PC-3 (cell line): ENCODE data around the gene MYO5B. TPM values are rescaled to one million over a fixed set of nuclear protein-coding genes. Genes with fewer than 3 reads are reported as not detected.

ENCODE experiments used
- ATAC-seq: fragments of 200-7000 bp; cut with Tn5 transposase; 2 replicates; pipeline ENCODE4 v1.9.1; 2020; ENCODE audit warnings: mild to moderate bottlenecking, moderate library complexity
- BruUV-seq: library from RNA; stranded (reverse); fragments of 400-500 nt; replicated peaks from 2 replicates; lab custom pipeline; 2021; lab: Mats Ljungman, UMichigan
- CTCF ChIA-PET: fragments of 300-600 bp; sonication (Branson Sonifier 250); formaldehyde crosslinking; loops from one replicate; lab custom pipeline; 2022; ENCODE audit warnings: antibody characterized with exemption; lab: Charles Lee
- POLR2A ChIA-PET: fragments of 300-600 bp; sonication (Branson Sonifier 250); formaldehyde crosslinking; loops from one replicate; lab custom pipeline; 2022; ENCODE audit warnings: antibody characterized with exemption; ENCODE audit not compliant: unreplicated experiment; lab: Charles Lee
- DNase-seq: peaks from one replicate; pipeline ENCODE4 v3.0.0-alpha.2; 2015
- H2AFZ ChIP-seq: fragments of 300-600 bp; sonication (generic); 2 replicates; pipeline ENCODE4 v1.6.0; 2016; ENCODE audit warnings: antibody characterized with exemption, low read length
- H3F3A ChIP-seq: fragments of 300-600 bp; sonication (generic); one replicate; pipeline ENCODE4 v1.6.0; 2017; ENCODE audit warnings: antibody characterized with exemption, low read length, control low read depth, mild to moderate bottlenecking; ENCODE audit not compliant: unreplicated experiment
- H3K27ac ChIP-seq: fragments of 300-600 bp; sonication (generic); 2 replicates; pipeline ENCODE4 v1.5.1; 2016; ENCODE audit warnings: mild to moderate bottlenecking, low read length
- H3K27me3 ChIP-seq: fragments of 300-600 bp; sonication (generic); 2 replicates; pipeline ENCODE4 v1.6.1; 2016; ENCODE audit warnings: low read length, mixed read lengths
- H3K36me3 ChIP-seq: fragments of 300-600 bp; sonication (generic); 2 replicates; pipeline ENCODE4 v1.6.1; 2016; ENCODE audit warnings: low read depth, mixed run types, low read length, mixed read lengths
- H3K4me1 ChIP-seq: fragments of 300-600 bp; sonication (generic); 2 replicates; pipeline ENCODE4 v1.5.1; 2016; ENCODE audit warnings: low read length; ENCODE audit not compliant: insufficient read depth
- H3K4me2 ChIP-seq: fragments of 300-600 bp; sonication (generic); 2 replicates; pipeline ENCODE4 v1.6.0; 2016; ENCODE audit warnings: low read length
- H3K4me3 ChIP-seq: fragments of 300-600 bp; sonication (generic); 2 replicates; pipeline ENCODE4 v1.5.1; 2016; ENCODE audit warnings: mild to moderate bottlenecking, low read length, mixed read lengths
- H3K79me2 ChIP-seq: fragments of 300-600 bp; sonication (generic); 2 replicates; pipeline ENCODE4 v1.6.1; 2017; ENCODE audit warnings: low read length, mixed read lengths
- H3K9ac ChIP-seq: fragments of 300-600 bp; sonication (generic); 2 replicates; pipeline ENCODE4 v1.6.0; 2016; ENCODE audit warnings: mild to moderate bottlenecking, low read length
- H3K9me2 ChIP-seq: fragments of 300-600 bp; sonication (generic); replicated peaks from 2 replicates; pipeline ENCODE4 v1.6.1; 2016; ENCODE audit warnings: mixed run types, low read length, mixed read lengths
- H3K9me3 ChIP-seq: fragments of 300-600 bp; sonication (generic); 2 replicates; pipeline ENCODE4 v1.6.1; 2016; ENCODE audit warnings: low read length, mixed read lengths
- H4K20me1 ChIP-seq: fragments of 300-600 bp; sonication (generic); 2 replicates; pipeline ENCODE4 v1.6.1; 2016; ENCODE audit warnings: low read length, mixed read lengths
- EZH2 ChIP-seq: fragments of 300-600 bp; sonication (generic); IDR thresholded peaks from one replicate; pipeline ENCODE4 v1.6.1; 2017; ENCODE audit warnings: antibody characterized with exemption, mild to moderate bottlenecking, low read length; ENCODE audit not compliant: unreplicated experiment
- EZH2phosphoT487 ChIP-seq: fragments of 300-600 bp; sonication (generic); IDR thresholded peaks from 2 replicates; pipeline ENCODE4 v1.6.1; 2018; ENCODE audit warnings: mild to moderate bottlenecking, antibody characterized with exemption, low read length, borderline replicate concordance
- intact Hi-C: fragments of 100-400 bp; cut with micrococcal nuclease; formaldehyde crosslinking; loops from 2 replicates; pipeline ENCODE4 v1.9.0; 2023
- total RNA-seq: library from RNA; depleted of rRNA; stranded (reverse); fragments of >200 nt; gene quantifications from 2 replicates; pipeline ENCODE4 v1.2.3, GENCODE V29; 2014
- TF ChIP-seq, protein P1 (sequence below): fragments of 300-600 bp; sonication (generic); conservative IDR thresholded peaks from 2 replicates; pipeline ENCODE4 v1.5.1; 2017; ENCODE audit warnings: antibody characterized with exemption, low read depth, mild to moderate bottlenecking, low read length

Gene MYO5B
- total RNA-seq, 1 experiment from 2014 or later, result 10.7 TPM

DNA sequence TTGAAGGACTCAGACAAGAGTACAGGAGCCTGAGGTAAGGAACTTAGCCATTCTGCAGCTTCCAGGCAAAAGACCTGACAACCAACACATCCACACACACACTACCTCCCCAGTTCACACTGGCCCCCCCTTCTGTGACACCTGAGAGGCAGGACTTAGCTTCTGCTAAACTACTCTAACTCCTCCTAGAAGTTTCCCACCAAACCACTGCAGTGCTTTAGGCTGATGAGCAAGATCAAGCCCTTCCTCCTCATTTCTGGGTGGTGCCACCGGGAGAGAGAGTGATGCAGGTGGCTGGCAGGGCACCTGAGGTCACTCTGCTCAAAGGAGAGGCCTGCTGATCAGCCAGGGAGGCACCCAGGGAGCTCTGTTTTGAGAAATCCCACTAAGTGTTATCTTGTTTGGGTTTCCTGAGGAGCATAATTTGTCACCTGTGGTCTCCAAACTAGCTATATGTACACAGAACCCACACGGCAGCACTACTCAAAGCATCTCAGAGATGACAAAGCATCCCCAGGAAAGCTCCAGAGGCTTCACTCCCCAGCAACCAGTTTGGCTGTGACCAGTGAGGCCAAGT lies 188.4 kb downstream of the MYO5B start:
- CTCF ChIA-PET, result no interaction called here
- H3K9me3 ChIP-seq, result no peaks in the 10 kb centered on the region
- no peak for DNase-seq

DNA sequence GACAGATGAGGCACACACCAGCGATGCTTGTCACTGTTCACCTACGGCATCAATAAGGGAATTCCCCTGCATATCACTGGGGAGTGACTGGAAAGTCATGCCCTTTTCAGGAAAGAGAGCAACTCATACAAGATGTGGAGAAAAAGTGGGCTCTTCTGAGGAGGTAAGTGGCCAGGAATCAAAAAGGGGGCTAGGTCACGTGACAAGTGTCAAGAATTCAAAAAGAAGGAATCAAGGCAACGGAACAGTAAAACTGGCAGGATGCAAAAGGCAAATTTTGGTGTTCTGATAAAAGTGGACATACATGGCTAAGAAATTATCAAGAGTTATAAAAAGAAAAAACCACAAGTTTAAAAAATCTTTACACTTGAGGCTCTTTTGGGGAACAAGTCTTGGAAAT lies 190.9 kb downstream of the MYO5B start:
- no peaks in the 10 kb centered on the region for H3K9me3 ChIP-seq
- no peaks in the 10 kb centered on the region for H3K79me2 ChIP-seq
- no peak for TF ChIP-seq EZH2
- no peak for TF ChIP-seq EZH2phosphoT487
- TF ChIP-seq, protein P1, sequence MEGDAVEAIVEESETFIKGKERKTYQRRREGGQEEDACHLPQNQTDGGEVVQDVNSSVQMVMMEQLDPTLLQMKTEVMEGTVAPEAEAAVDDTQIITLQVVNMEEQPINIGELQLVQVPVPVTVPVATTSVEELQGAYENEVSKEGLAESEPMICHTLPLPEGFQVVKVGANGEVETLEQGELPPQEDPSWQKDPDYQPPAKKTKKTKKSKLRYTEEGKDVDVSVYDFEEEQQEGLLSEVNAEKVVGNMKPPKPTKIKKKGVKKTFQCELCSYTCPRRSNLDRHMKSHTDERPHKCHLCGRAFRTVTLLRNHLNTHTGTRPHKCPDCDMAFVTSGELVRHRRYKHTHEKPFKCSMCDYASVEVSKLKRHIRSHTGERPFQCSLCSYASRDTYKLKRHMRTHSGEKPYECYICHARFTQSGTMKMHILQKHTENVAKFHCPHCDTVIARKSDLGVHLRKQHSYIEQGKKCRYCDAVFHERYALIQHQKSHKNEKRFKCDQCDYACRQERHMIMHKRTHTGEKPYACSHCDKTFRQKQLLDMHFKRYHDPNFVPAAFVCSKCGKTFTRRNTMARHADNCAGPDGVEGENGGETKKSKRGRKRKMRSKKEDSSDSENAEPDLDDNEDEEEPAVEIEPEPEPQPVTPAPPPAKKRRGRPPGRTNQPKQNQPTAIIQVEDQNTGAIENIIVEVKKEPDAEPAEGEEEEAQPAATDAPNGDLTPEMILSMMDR, result no peak
- POLR2A ChIA-PET, result no interaction called here
- CTCF ChIA-PET, result no interaction called here
- no peak for DNase-seq
- H3K36me3 ChIP-seq, result no peaks in the 10 kb centered on the region
- intact Hi-C loops, result no loop called here
- no TSS peak for BruUV-seq
- H3K9ac ChIP-seq, result no peak overlapping the region
- no peak for ATAC-seq
- no peaks in the 10 kb centered on the region for H4K20me1 ChIP-seq
- H3K27me3 ChIP-seq, result no peaks in the 10 kb centered on the region
- no peak overlapping the region for H3K4me2 ChIP-seq
- H3F3A ChIP-seq, result no peaks in the 10 kb centered on the region
- no peak overlapping the region for H2AFZ ChIP-seq
- no peak overlapping the region for H3K27ac ChIP-seq
- no peak overlapping the region for H3K4me3 ChIP-seq
- H3K4me1 ChIP-seq, result no peaks in the 10 kb centered on the region
- H3K9me2 ChIP-seq, result no peaks in the 10 kb centered on the region

More for the DNA sequence above, 188.4 kb downstream of the MYO5B start:
- Histone ChIP-seq H3F3A (no peaks in the 10 kb centered on the region), H3K36me3 (no peaks in the 10 kb centered on the region), H3K79me2 (no peaks in the 10 kb centered on the region), H3K27ac (no peak overlapping the region), H3K4me1 (peaks cover 4% of the 10 kb centered on the region), H3K27me3 (no peaks in the 10 kb centered on the region), H3K4me2 (no peak overlapping the region), H3K4me3 (no peak overlapping the region), H3K9ac (no peak overlapping the region), H2AFZ (no peak overlapping the region), H4K20me1 (no peaks in the 10 kb centered on the region), H3K9me2 (no peaks in the 10 kb centered on the region)
- BruUV-seq, result no TSS peak
- POLR2A ChIA-PET, result no interaction called here
- ATAC-seq, result no peak
- TF ChIP-seq EZH2 (no peak), EZH2phosphoT487 (no peak)
- TF ChIP-seq, protein P1, result no peak
- intact Hi-C loops, result no loop called here

DNA sequence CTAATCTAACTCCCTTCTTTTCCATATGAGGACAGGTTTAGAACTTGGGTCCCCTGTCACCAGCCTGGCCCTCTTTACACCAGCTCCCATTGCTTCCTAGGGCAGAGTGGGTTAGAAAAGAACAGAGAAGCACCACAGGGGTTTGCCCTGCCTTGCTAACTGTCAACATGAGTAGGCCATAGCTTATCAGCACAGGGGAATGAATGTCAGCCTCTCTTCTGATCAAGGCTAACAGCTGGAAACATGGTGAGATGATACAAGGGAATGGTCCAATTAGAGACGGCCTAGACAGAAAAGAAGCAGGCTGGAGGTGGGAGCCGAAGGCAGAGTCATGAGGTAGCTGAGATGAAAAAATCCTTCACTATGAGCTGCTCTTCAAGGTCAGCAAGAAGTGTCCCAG lies 192.2 kb downstream of the MYO5B start:
- Histone ChIP-seq H4K20me1 (no peaks in the 10 kb centered on the region), H3K4me2 (no peak overlapping the region), H3K4me1 (no peaks in the 10 kb centered on the region), H3K36me3 (no peaks in the 10 kb centered on the region), H3K79me2 (no peaks in the 10 kb centered on the region), H3F3A (no peaks in the 10 kb centered on the region), H3K27ac (no peak overlapping the region), H3K9ac (no peak overlapping the region), H3K27me3 (no peaks in the 10 kb centered on the region), H3K4me3 (no peak overlapping the region), H2AFZ (no peak overlapping the region), H3K9me3 (no peaks in the 10 kb centered on the region), H3K9me2 (no peaks in the 10 kb centered on the region)
- CTCF ChIA-PET, result no interaction called here
- ATAC-seq (no peak), DNase-seq (no peak)
- intact Hi-C loops, result no loop called here
- TF ChIP-seq EZH2, result no peak
- TF ChIP-seq, protein P1, result no peak
- TF ChIP-seq EZH2phosphoT487, result no peak
- no TSS peak for BruUV-seq
- POLR2A ChIA-PET, result no interaction called here
